ENCODE data around the gene HOXC9.

HOXC9 gene

GRCh38 chr12:53983568-53983949 is 16.4 kb upstream of the HOXC9 start:
- Histone ChIP-seq H3F3A (ENCODE audit: low read depth) (no peaks in the 10 kb centered on the region), H3K79me2 (ENCODE audit: insufficient read depth, low read length) (peaks cover 22% of the 10 kb centered on the region; the same call in 1 of the 2 replicates), H3K36me3 (ENCODE audit: insufficient read depth, low read length) (no peaks in the 10 kb centered on the region), H3K4me3 (ENCODE audit: low read length, poor library complexity, severe bottlenecking) (no peak overlapping the region), H3K9me2 (replicated peaks; ENCODE audit: low read depth, low read length) (no peaks in the 10 kb centered on the region), H3K27me3 (ENCODE audit: insufficient read depth, low read length, poor library complexity, severe bottlenecking) (no peaks in the 10 kb centered on the region), H2AFZ (ENCODE audit: low read length) (no peak overlapping the region), H3K9ac (ENCODE audit: low read depth, low read length, poor library complexity, severe bottlenecking) (no peak overlapping the region), H4K20me1 (ENCODE audit: insufficient read depth, low read length, poor library complexity, severe bottlenecking) (no peaks in the 10 kb centered on the region), H3K4me2 (ENCODE audit: low read depth, low read length, poor library complexity, severe bottlenecking) (no peak overlapping the region), H3K4me1 (ENCODE audit: insufficient read depth, low read length, poor library complexity, severe bottlenecking) (peaks cover 43% of the 10 kb centered on the region), H3K9me3 (ENCODE audit: insufficient read depth, low read depth, low read length) (no peaks in the 10 kb centered on the region)
- TF ChIP-seq EZH2phosphoT487 (IDR thresholded peaks at IDR 0.05; ENCODE audit: borderline replicate concordance) (no peak), CTCF (conservative IDR thresholded peaks at IDR 0.05; ENCODE audit: low read length) (no peak)

GRCh38 chr12:53983950-53984572 is 15.9 kb upstream of the HOXC9 start:
- Histone ChIP-seq H3K79me2 (ENCODE audit: insufficient read depth, low read length) (peaks cover 24% of the 10 kb centered on the region; the same call in 1 of the 2 replicates), H3K27me3 (ENCODE audit: insufficient read depth, low read length, poor library complexity, severe bottlenecking) (no peaks in the 10 kb centered on the region), H3K9ac (ENCODE audit: low read depth, low read length, poor library complexity, severe bottlenecking) (peak overlapping the region; percentile 6), H3K4me3 (ENCODE audit: low read length, poor library complexity, severe bottlenecking) (no peak overlapping the region), H2AFZ (ENCODE audit: low read length) (0 out of 2 replicates have a peak overlapping the region, but pooled peaks have one; percentile 65), H3K4me1 (ENCODE audit: insufficient read depth, low read length, poor library complexity, severe bottlenecking) (peaks cover 46% of the 10 kb centered on the region), H3K4me2 (ENCODE audit: low read depth, low read length, poor library complexity, severe bottlenecking) (no peak overlapping the region), H3F3A (ENCODE audit: low read depth) (no peaks in the 10 kb centered on the region), H3K36me3 (ENCODE audit: insufficient read depth, low read length) (no peaks in the 10 kb centered on the region), H4K20me1 (ENCODE audit: insufficient read depth, low read length, poor library complexity, severe bottlenecking) (no peaks in the 10 kb centered on the region), H3K9me3 (ENCODE audit: insufficient read depth, low read depth, low read length) (no peaks in the 10 kb centered on the region), H3K9me2 (replicated peaks; ENCODE audit: low read depth, low read length) (no peaks in the 10 kb centered on the region)
- TF ChIP-seq CTCF (conservative IDR thresholded peaks at IDR 0.05; ENCODE audit: low read length) (no peak), EZH2phosphoT487 (IDR thresholded peaks at IDR 0.05; ENCODE audit: borderline replicate concordance) (no peak)

GRCh38 chr12:53984901-53985691 is 14.9 kb upstream of the HOXC9 start, which contains the start of gene HOXC10:
Gene HOXC10, plus strand, starts transcription at chr12:53985146. Its CDS starts 114 bp downstream, at chr12:53985260.
- Histone ChIP-seq H3K9me3 (ENCODE audit: insufficient read depth, low read depth, low read length) (no peaks in the 10 kb centered on the region), H3K79me2 (ENCODE audit: insufficient read depth, low read length) (peaks cover 24% of the 10 kb centered on the region; the same call in 1 of the 2 replicates), H3K9ac (ENCODE audit: low read depth, low read length, poor library complexity, severe bottlenecking) (peak within 1 kb of the TSS; percentile 72), H3K9me2 (replicated peaks; ENCODE audit: low read depth, low read length) (no peaks in the 10 kb centered on the region), H2AFZ (ENCODE audit: low read length) (peak within 1 kb of the TSS; percentile 79), H3F3A (ENCODE audit: low read depth) (no peaks in the 10 kb centered on the region), H3K4me1 (ENCODE audit: insufficient read depth, low read length, poor library complexity, severe bottlenecking) (peaks cover 46% of the 10 kb centered on the region), H3K27me3 (ENCODE audit: insufficient read depth, low read length, poor library complexity, severe bottlenecking) (no peaks in the 10 kb centered on the region), H3K4me3 (ENCODE audit: low read length, poor library complexity, severe bottlenecking) (peak within 1 kb of the TSS; percentile 71), H3K36me3 (ENCODE audit: insufficient read depth, low read length) (no peaks in the 10 kb centered on the region), H4K20me1 (ENCODE audit: insufficient read depth, low read length, poor library complexity, severe bottlenecking) (no peaks in the 10 kb centered on the region), H3K4me2 (ENCODE audit: low read depth, low read length, poor library complexity, severe bottlenecking) (peak within 1 kb of the TSS; percentile 98)
- TF ChIP-seq CTCF (conservative IDR thresholded peaks at IDR 0.05; ENCODE audit: low read length): peak; percentile 76
- TF ChIP-seq EZH2phosphoT487 (IDR thresholded peaks at IDR 0.05; ENCODE audit: borderline replicate concordance): no peak

All from Loucy (cell line).